ENCODE measurements around the gene STX2. TPM values are rescaled to one million over a fixed set of nuclear protein-coding genes. Genes with fewer than 3 reads are reported as not detected.

The STX2 gene
- polyA plus RNA-seq, 1 donor from 2014 or later = 67.0 TPM

- Histone ChIP-seq H3K4me3 (ENCODE audit: low read length) (peak within 1 kb of the TSS; percentile 76), H3K9ac (ENCODE audit: low read length) (peak within 1 kb of the TSS; percentile 82), H3K79me2 (replicated peaks; ENCODE audit: insufficient read depth, low read length) (peaks cover 22% of the 10 kb centered on the region), H3K27ac (ENCODE audit: low read length) (peak within 1 kb of the TSS; percentile 73), H3K9me2 (ENCODE audit: insufficient read depth, low read length) (no peaks in the 10 kb centered on the region), H2AFZ (ENCODE audit: low read depth, low read length) (peak within 1 kb of the TSS; percentile 77), H3K36me3 (ENCODE audit: insufficient read depth, low read length) (no peaks in the 10 kb centered on the region), H3K9me3 (ENCODE audit: low read length) (no peaks in the 10 kb centered on the region), H3K4me2 (ENCODE audit: low read length) (peak within 1 kb of the TSS; percentile 84), H3K27me3 (ENCODE audit: insufficient read depth, low read depth, low read length) (no peaks in the 10 kb centered on the region), H4K20me1 (ENCODE audit: insufficient read depth) (peaks cover 8% of the 10 kb centered on the region), H3F3A (ENCODE audit: insufficient read depth, low read length, poor library complexity, severe bottlenecking) (no peaks in the 10 kb centered on the region)
- TF ChIP-seq CTCF (IDR thresholded peaks at IDR 0.05; ENCODE audit: poor library complexity, severe bottlenecking) (peak; percentile 21), POLR2AphosphoS5 (IDR thresholded peaks at IDR 0.05) (peak; percentile 75), TAF1 (IDR thresholded peaks at IDR 0.05; ENCODE audit: low read depth) (peak; percentile 34), MXI1 (conservative IDR thresholded peaks at IDR 0.05; ENCODE audit: poor library complexity, severe bottlenecking) (peak; percentile 77), SMC3 (conservative IDR thresholded peaks at IDR 0.05; ENCODE audit: poor library complexity) (no peak), EP300 (conservative IDR thresholded peaks at IDR 0.05; ENCODE audit: poor library complexity, severe bottlenecking) (peak; percentile 11), RAD21 (conservative IDR thresholded peaks at IDR 0.05) (peak; percentile 42), EZH2 (IDR thresholded peaks at IDR 0.05; ENCODE audit: borderline replicate concordance, insufficient read depth, low read length, poor library complexity, severe bottlenecking) (no peak)
- TF ChIP-seq, protein P1, sequence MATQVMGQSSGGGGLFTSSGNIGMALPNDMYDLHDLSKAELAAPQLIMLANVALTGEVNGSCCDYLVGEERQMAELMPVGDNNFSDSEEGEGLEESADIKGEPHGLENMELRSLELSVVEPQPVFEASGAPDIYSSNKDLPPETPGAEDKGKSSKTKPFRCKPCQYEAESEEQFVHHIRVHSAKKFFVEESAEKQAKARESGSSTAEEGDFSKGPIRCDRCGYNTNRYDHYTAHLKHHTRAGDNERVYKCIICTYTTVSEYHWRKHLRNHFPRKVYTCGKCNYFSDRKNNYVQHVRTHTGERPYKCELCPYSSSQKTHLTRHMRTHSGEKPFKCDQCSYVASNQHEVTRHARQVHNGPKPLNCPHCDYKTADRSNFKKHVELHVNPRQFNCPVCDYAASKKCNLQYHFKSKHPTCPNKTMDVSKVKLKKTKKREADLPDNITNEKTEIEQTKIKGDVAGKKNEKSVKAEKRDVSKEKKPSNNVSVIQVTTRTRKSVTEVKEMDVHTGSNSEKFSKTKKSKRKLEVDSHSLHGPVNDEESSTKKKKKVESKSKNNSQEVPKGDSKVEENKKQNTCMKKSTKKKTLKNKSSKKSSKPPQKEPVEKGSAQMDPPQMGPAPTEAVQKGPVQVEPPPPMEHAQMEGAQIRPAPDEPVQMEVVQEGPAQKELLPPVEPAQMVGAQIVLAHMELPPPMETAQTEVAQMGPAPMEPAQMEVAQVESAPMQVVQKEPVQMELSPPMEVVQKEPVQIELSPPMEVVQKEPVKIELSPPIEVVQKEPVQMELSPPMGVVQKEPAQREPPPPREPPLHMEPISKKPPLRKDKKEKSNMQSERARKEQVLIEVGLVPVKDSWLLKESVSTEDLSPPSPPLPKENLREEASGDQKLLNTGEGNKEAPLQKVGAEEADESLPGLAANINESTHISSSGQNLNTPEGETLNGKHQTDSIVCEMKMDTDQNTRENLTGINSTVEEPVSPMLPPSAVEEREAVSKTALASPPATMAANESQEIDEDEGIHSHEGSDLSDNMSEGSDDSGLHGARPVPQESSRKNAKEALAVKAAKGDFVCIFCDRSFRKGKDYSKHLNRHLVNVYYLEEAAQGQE (IDR thresholded peaks at IDR 0.05; ENCODE audit: borderline replicate concordance) = no peak
These were observed 32.5 kb upstream of the STX2 start, which contains the start of gene RAN for GRCh38 chr12:130871286-130872178. Gene RAN (plus strand): TSS chr12:130872066. CDS start chr12:130872594, 528 bp downstream.

GRCh38 chr12:130870442-130871285 lies 31.6 kb upstream of the STX2 start:
- Histone ChIP-seq H3K9ac (ENCODE audit: low read length) (peak overlapping the region; percentile 77), H4K20me1 (ENCODE audit: insufficient read depth) (peaks cover 8% of the 10 kb centered on the region), H3K4me3 (ENCODE audit: low read length) (peak overlapping the region; percentile 72), H3K27ac (ENCODE audit: low read length) (peak overlapping the region; percentile 73), H3K79me2 (replicated peaks; ENCODE audit: insufficient read depth, low read length) (peaks cover 22% of the 10 kb centered on the region), H3K9me3 (ENCODE audit: low read length) (no peaks in the 10 kb centered on the region), H3K27me3 (ENCODE audit: insufficient read depth, low read depth, low read length) (no peaks in the 10 kb centered on the region), H2AFZ (ENCODE audit: low read depth, low read length) (no peak overlapping the region), H3F3A (ENCODE audit: insufficient read depth, low read length, poor library complexity, severe bottlenecking) (no peaks in the 10 kb centered on the region), H3K4me2 (ENCODE audit: low read length) (peak overlapping the region; percentile 45), H3K9me2 (ENCODE audit: insufficient read depth, low read length) (no peaks in the 10 kb centered on the region), H3K36me3 (ENCODE audit: insufficient read depth, low read length) (no peaks in the 10 kb centered on the region)
- TF ChIP-seq POLR2AphosphoS5 (IDR thresholded peaks at IDR 0.05) = no peak
- TF ChIP-seq RAD21 (conservative IDR thresholded peaks at IDR 0.05) = no peak
- no peak for TF ChIP-seq TAF1 (IDR thresholded peaks at IDR 0.05; ENCODE audit: low read depth)
- TF ChIP-seq MXI1 (conservative IDR thresholded peaks at IDR 0.05; ENCODE audit: poor library complexity, severe bottlenecking) = no peak
- TF ChIP-seq SMC3 (conservative IDR thresholded peaks at IDR 0.05; ENCODE audit: poor library complexity) = no peak
- no peak for TF ChIP-seq EP300 (conservative IDR thresholded peaks at IDR 0.05; ENCODE audit: poor library complexity, severe bottlenecking)
- TF ChIP-seq EZH2 (IDR thresholded peaks at IDR 0.05; ENCODE audit: borderline replicate concordance, insufficient read depth, low read length, poor library complexity, severe bottlenecking) = no peak
- no peak for TF ChIP-seq CTCF (IDR thresholded peaks at IDR 0.05; ENCODE audit: poor library complexity, severe bottlenecking)
- TF ChIP-seq, protein P1 (IDR thresholded peaks at IDR 0.05; ENCODE audit: borderline replicate concordance) = no peak
